ENCODE measurements around the gene NCAN.

DNA sequence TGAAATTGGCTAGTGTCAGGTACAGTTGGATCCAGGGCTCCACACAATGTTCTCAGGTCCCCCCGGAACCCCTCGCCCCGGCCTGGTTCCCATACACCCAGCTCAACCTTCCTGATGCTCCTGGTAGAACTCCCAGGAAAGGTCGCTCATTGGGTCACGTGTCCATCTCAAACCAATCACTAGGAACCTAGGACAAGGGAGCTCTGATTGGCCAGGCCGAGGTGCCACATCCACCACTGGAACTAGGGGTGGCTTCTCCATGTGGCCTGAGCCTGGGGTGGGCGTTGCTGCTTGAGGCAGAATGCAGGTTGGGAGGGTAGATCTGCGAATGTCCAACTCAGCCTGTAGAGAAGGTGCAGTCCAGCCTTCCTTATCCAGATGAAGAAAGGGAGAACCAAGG, 34.8 kb upstream of the NCAN start:
- TF ChIP-seq, protein P1, sequence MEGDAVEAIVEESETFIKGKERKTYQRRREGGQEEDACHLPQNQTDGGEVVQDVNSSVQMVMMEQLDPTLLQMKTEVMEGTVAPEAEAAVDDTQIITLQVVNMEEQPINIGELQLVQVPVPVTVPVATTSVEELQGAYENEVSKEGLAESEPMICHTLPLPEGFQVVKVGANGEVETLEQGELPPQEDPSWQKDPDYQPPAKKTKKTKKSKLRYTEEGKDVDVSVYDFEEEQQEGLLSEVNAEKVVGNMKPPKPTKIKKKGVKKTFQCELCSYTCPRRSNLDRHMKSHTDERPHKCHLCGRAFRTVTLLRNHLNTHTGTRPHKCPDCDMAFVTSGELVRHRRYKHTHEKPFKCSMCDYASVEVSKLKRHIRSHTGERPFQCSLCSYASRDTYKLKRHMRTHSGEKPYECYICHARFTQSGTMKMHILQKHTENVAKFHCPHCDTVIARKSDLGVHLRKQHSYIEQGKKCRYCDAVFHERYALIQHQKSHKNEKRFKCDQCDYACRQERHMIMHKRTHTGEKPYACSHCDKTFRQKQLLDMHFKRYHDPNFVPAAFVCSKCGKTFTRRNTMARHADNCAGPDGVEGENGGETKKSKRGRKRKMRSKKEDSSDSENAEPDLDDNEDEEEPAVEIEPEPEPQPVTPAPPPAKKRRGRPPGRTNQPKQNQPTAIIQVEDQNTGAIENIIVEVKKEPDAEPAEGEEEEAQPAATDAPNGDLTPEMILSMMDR (IDR thresholded peaks at IDR 0.05; ENCODE audit: low read length), result no peak
- no peak for TF ChIP-seq EZH2 (IDR thresholded peaks at IDR 0.05; ENCODE audit: borderline replicate concordance, low read length)

Measured in OCI-LY1 (cell line).